Measurements from ENCODE around the gene TMEM132D.

DNA sequence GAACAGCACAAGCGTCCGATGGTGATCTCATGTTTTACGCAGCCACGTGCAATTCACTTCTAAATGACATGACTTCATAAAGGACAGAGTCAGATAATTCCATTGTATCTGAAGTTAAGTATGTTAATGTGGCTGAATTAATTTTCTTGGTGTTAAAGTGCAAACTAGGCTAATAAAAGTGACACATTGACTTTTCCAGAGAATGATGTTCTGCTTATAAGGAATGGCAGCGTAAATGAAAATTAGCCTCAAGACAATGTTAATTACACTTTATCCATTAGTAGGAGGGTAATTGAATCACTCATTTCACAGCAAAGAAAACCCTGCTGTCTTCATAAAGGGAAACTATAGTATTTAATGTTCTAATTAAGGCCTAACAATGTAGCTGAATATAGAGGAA is 624.1 kb downstream of the TMEM132D start:
- TF ChIP-seq, protein P1, sequence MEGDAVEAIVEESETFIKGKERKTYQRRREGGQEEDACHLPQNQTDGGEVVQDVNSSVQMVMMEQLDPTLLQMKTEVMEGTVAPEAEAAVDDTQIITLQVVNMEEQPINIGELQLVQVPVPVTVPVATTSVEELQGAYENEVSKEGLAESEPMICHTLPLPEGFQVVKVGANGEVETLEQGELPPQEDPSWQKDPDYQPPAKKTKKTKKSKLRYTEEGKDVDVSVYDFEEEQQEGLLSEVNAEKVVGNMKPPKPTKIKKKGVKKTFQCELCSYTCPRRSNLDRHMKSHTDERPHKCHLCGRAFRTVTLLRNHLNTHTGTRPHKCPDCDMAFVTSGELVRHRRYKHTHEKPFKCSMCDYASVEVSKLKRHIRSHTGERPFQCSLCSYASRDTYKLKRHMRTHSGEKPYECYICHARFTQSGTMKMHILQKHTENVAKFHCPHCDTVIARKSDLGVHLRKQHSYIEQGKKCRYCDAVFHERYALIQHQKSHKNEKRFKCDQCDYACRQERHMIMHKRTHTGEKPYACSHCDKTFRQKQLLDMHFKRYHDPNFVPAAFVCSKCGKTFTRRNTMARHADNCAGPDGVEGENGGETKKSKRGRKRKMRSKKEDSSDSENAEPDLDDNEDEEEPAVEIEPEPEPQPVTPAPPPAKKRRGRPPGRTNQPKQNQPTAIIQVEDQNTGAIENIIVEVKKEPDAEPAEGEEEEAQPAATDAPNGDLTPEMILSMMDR (IDR thresholded peaks at IDR 0.05) = no peak
- no peak for TF ChIP-seq POLR2A (IDR thresholded peaks at IDR 0.05)

Data from body of pancreas (tissue), 4 donors.